ENCODE results near the gene MYO7B.

The MYO7B gene

GRCh38 chr2:127669056-127669455 lies 133.6 kb downstream of the MYO7B start:
- no peaks in the 10 kb centered on the region for H3K36me3 ChIP-seq (ENCODE audit: insufficient read depth, low read length)
- no peak for TF ChIP-seq EZH2 (IDR thresholded peaks at IDR 0.05; ENCODE audit: borderline replicate concordance, low read length)
- TF ChIP-seq, protein P1, sequence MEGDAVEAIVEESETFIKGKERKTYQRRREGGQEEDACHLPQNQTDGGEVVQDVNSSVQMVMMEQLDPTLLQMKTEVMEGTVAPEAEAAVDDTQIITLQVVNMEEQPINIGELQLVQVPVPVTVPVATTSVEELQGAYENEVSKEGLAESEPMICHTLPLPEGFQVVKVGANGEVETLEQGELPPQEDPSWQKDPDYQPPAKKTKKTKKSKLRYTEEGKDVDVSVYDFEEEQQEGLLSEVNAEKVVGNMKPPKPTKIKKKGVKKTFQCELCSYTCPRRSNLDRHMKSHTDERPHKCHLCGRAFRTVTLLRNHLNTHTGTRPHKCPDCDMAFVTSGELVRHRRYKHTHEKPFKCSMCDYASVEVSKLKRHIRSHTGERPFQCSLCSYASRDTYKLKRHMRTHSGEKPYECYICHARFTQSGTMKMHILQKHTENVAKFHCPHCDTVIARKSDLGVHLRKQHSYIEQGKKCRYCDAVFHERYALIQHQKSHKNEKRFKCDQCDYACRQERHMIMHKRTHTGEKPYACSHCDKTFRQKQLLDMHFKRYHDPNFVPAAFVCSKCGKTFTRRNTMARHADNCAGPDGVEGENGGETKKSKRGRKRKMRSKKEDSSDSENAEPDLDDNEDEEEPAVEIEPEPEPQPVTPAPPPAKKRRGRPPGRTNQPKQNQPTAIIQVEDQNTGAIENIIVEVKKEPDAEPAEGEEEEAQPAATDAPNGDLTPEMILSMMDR (IDR thresholded peaks at IDR 0.05; ENCODE audit: low read length), result no peak
- H3K27me3 ChIP-seq (ENCODE audit: insufficient read depth, low read length), result peaks cover 9% of the 10 kb centered on the region; the same call in 1 of the 2 replicates
- no peaks in the 10 kb centered on the region for H3K9me2 ChIP-seq (ENCODE audit: low read depth, low read length)
- H3K9me3 ChIP-seq (ENCODE audit: low read length), result no peaks in the 10 kb centered on the region
- no peak overlapping the region for H3K4me2 ChIP-seq (ENCODE audit: low read length)
- no peaks in the 10 kb centered on the region for H3K4me1 ChIP-seq (ENCODE audit: insufficient read depth, low read length, severe bottlenecking)
- H4K20me1 ChIP-seq (ENCODE audit: insufficient read depth, low read length), result no peaks in the 10 kb centered on the region
- H3K27ac ChIP-seq (ENCODE audit: low read depth, low read length, poor library complexity, severe bottlenecking), result no peak overlapping the region
- no peak overlapping the region for H2AFZ ChIP-seq (ENCODE audit: low read length)
- H3K4me3 ChIP-seq (ENCODE audit: low read depth, low read length, poor library complexity, severe bottlenecking), result no peak overlapping the region
- H3F3A ChIP-seq (ENCODE audit: insufficient read depth, low read length), result no peaks in the 10 kb centered on the region
- no peak overlapping the region for H3K9ac ChIP-seq (ENCODE audit: low read length)
- no peaks in the 10 kb centered on the region for H3K79me2 ChIP-seq (ENCODE audit: insufficient read depth, low read length)

- Histone ChIP-seq H3K9me3 (ENCODE audit: low read length) (no peaks in the 10 kb centered on the region), H3K4me2 (ENCODE audit: low read length) (no peak overlapping the region), H3K4me1 (ENCODE audit: insufficient read depth, low read length, severe bottlenecking) (no peaks in the 10 kb centered on the region), H4K20me1 (ENCODE audit: insufficient read depth, low read length) (no peaks in the 10 kb centered on the region), H3K27me3 (ENCODE audit: insufficient read depth, low read length) (peaks cover 9% of the 10 kb centered on the region; the same call in 1 of the 2 replicates), H3K79me2 (ENCODE audit: insufficient read depth, low read length) (no peaks in the 10 kb centered on the region), H3K36me3 (ENCODE audit: insufficient read depth, low read length) (no peaks in the 10 kb centered on the region), H2AFZ (ENCODE audit: low read length) (no peak overlapping the region), H3K4me3 (ENCODE audit: low read depth, low read length, poor library complexity, severe bottlenecking) (no peak overlapping the region), H3F3A (ENCODE audit: insufficient read depth, low read length) (no peaks in the 10 kb centered on the region), H3K27ac (ENCODE audit: low read depth, low read length, poor library complexity, severe bottlenecking) (no peak overlapping the region), H3K9ac (ENCODE audit: low read length) (no peak overlapping the region), H3K9me2 (ENCODE audit: low read depth, low read length) (no peaks in the 10 kb centered on the region)
- TF ChIP-seq, protein P1 (IDR thresholded peaks at IDR 0.05; ENCODE audit: low read length), result no peak
- TF ChIP-seq EZH2 (IDR thresholded peaks at IDR 0.05; ENCODE audit: borderline replicate concordance, low read length), result no peak
These were observed 134.8 kb downstream of the MYO7B start for GRCh38 chr2:127670055-127670956.

GRCh38 chr2:127670957-127671290 lies 135.4 kb downstream of the MYO7B start:
- no peak overlapping the region for H2AFZ ChIP-seq (ENCODE audit: low read length)
- H3K4me2 ChIP-seq (ENCODE audit: low read length), result no peak overlapping the region
- H3K27ac ChIP-seq (ENCODE audit: low read depth, low read length, poor library complexity, severe bottlenecking), result no peak overlapping the region
- no peaks in the 10 kb centered on the region for H3K79me2 ChIP-seq (ENCODE audit: insufficient read depth, low read length)
- H3K4me1 ChIP-seq (ENCODE audit: insufficient read depth, low read length, severe bottlenecking), result no peaks in the 10 kb centered on the region
- H3K27me3 ChIP-seq (ENCODE audit: insufficient read depth, low read length), result peaks cover 13% of the 10 kb centered on the region; the same call in 1 of the 2 replicates
- H3K9me3 ChIP-seq (ENCODE audit: low read length), result no peaks in the 10 kb centered on the region
- no peaks in the 10 kb centered on the region for H3K9me2 ChIP-seq (ENCODE audit: low read depth, low read length)
- TF ChIP-seq EZH2 (IDR thresholded peaks at IDR 0.05; ENCODE audit: borderline replicate concordance, low read length), result no peak
- TF ChIP-seq, protein P1 (IDR thresholded peaks at IDR 0.05; ENCODE audit: low read length), result no peak
- no peaks in the 10 kb centered on the region for H3F3A ChIP-seq (ENCODE audit: insufficient read depth, low read length)
- no peaks in the 10 kb centered on the region for H3K36me3 ChIP-seq (ENCODE audit: insufficient read depth, low read length)
- no peak overlapping the region for H3K9ac ChIP-seq (ENCODE audit: low read length)
- no peaks in the 10 kb centered on the region for H4K20me1 ChIP-seq (ENCODE audit: insufficient read depth, low read length)
- no peak overlapping the region for H3K4me3 ChIP-seq (ENCODE audit: low read depth, low read length, poor library complexity, severe bottlenecking)

All from OCI-LY1 (cell line).